ENCODE results near the gene TSEN54.

The TSEN54 gene

GRCh38 chr17:75570034-75570676, 53.8 kb downstream of the TSEN54 start:
- no peak for DNase-seq

- DNase-seq = no peak
These were observed 54.4 kb downstream of the TSEN54 start for GRCh38 chr17:75570772-75571171.

- DNase-seq = no peak
These were observed 55.0 kb downstream of the TSEN54 start for GRCh38 chr17:75571197-75571884.

GRCh38 chr17:75571885-75572215, 55.5 kb downstream of the TSEN54 start:
- DNase-seq = no peak

GRCh38 chr17:75572713-75573539, 56.6 kb downstream of the TSEN54 start:
- no peak for DNase-seq

- DNase-seq = no peak
These were observed 57.2 kb downstream of the TSEN54 start for GRCh38 chr17:75573540-75573957.

- DNase-seq = no peak
These were observed 57.7 kb downstream of the TSEN54 start for GRCh38 chr17:75573994-75574393.
